GM20431 (cell line): ENCODE measurements around the gene KRT36.

ENCODE experiments used
- in situ Hi-C: fragments of 300-500 bp; cut with MseI, MboI; formaldehyde crosslinking; loops from one replicate; pipeline ENCODE4 v1.15.0; 2020; ENCODE audit warnings: low sequenced_read_pairs; ENCODE audit not compliant: unreplicated experiment

Gene KRT36

DNA sequence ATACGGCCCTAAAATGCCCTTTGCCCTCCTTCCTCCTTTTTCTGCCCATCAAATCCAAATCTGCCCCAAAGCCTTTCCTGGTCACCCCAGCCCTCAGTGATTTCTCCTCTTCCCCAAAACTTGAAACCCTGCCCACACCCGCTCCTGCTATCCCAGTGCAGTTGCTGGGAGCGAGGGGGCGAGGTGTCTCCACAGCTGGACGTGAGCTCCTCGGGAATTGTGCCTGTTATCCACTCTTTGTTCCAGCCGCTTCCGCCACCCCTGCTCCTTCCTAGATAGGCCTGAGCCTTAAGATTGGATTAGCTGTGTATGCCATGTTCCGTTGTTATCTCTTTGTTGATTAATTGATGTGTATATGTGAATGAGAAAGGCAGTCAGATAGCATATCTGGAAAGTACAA lies 6.2 kb downstream of the KRT36 start:
- in situ Hi-C loops = no loop called here

DNA sequence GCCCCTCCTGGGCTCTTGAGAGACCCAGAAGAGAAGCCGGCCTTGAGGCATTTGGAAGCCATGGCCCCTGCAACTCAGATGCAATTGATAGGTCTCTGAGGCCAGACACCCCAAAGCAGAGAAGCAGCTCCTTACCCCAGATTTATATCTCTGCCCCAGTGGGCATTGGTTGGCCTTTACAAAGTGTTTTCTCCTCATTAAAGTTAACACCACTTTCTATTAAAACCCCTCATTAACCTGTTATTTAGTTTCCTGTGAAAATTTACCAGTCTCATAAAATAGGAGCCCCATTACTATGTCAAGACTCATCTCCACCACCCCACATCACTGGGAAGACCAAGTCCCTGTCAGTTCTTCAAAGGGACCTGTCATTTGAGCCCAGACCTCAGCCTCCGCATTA lies 8.7 kb downstream of the KRT36 start, which contains the start of gene KRT35:
Gene KRT35, minus strand, starts transcription at position 116 of the 400 bp plus-strand sequence. Its CDS starts 54 bp downstream, at position 62.
- in situ Hi-C loops = no loop called here

DNA sequence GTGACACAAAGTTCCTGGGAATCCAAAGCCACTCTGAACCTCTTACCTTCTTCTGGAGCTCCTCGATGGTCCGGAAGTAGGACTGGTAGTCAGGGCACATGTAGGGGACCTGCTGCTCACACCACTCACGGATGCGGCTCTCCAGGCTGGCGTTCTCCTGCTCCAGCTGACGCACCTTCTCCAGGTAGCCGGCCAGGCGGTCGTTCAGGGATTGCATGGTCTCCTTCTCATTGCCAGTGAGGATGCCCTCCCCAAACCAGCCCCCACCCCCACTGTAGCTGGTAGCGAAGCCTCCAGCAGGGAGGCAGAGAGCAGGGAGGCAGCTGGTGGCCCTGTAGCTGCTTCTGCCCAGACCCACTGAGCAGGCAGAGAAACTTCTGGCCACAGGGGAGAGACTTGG lies 9.1 kb downstream of the KRT36 start:
- in situ Hi-C loops = no loop called here

DNA sequence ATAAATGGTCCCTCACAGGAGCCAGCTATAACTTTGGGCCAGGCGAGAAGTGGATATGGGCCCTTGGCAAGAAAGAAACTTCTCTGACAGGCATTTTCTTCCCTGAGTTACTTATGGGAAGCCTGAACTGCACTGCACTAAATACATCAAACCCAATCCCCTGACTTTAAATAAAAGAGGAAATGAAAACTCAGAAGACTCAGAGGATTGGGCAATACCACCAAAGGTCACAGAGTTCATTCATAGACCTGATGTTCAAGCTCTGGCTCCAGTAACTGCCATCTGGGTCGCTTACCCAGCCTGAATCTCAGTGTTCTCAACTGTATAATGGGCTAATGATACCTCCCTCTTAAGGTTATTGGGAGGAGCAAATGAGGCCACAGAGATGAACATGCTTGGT lies 9.6 kb downstream of the KRT36 start:
- in situ Hi-C loops = no loop called here

DNA sequence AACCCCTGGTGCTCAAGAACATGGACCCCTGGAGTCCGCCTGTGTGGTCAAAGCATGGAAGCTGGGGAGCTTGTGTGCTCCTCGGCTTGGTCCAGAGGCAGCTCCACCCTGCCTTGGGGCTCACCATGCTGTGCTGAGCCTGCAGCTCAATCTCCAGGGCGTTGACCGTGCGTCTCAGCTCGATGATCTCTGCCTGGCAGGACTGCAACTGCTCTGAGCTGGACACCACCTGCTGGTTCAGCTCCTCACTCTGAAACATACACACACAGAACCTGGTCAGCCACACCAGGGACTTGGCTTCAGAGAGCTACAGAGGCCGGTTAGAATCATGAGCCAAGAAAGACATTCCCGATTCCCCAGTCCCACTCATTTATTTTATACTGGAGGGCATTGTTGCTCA lies 11.5 kb downstream of the KRT36 start:
- in situ Hi-C loops = no loop called here

DNA sequence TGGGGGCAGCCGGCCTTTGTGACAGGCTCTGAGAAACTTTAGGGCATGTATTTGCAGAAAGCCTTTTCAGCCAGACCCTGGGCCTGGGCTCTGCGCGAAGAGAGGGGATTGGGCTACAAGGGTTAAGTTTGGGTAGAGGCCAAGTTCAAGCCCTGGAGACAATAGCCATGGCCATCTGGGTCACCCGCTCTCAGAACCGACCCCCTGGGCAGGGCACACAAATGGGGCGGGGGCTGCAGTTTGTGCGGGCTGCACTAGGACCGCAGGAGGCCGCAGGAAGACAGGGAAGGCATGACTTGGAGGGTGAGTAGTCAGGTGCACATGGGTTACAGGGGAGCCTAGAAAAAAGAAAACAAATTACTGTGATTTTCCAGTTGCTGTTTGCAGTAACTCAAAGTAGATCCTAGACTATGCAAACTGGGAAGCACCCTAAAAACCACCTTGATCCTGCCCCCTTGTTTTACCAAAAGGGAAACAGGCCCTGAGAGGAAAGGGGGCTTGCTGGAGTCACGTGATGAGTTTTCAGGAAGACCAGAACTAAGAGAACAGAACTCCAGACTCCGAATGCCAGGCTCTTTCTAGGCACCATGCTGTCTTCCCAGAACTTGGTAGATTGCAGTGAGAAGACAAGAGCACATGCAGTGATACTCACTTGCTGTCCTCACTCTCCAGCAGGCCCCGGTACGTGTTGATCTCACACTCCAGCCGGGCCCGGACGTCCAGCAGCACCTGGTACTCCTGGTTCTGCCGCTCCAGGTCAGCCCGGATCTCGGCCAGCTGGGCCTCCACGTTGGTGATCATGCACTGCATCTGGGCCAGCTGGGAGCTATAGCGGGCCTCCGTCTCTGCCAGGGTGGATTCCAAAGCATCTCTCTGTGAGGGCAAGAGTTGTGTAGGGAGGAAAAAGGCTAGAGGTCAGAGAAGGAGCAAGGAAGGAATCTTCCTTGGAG lies 12.6 kb downstream of the KRT36 start:
- in situ Hi-C loops = no loop called here

DNA sequence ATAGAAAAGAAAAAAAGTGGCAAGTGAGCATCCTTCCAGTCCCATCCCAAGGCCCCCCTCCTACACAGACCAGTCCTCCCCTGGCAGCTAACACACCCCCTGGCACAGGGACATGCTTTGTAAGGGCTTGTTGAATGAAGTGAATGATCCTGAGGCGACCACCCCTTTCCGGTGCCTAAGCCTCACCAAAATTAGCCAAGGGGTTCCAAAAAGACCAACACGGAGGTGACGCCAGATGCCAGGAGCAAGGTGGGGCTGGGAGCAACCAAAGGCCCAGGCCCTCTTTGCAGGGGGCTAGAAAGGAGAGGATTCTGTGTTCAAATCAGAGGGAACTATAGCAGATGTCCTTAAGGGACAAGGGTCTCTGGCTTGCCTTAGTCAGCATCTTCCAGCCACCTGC lies 14.3 kb downstream of the KRT36 start:
- in situ Hi-C loops = no loop called here

DNA sequence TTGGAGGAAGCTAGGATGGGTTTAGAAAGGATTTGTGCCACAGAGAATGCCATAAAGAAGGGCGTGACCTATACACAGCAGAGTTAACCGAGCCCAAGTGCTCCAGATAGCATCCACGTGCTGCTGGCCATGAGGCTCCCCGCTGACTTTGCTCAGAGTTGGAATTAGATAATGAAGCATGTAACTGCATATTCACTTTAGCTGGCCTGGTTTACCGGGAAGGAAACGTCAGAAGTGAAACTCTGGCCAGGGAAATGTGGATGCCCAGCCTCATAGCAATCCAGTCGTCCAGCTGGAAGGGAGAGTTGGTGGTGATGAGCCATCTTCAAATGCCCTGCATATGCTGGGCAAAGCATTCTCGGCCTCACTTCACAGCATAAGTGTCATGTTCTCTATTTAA lies 14.8 kb downstream of the KRT36 start:
- in situ Hi-C loops = no loop called here

DNA sequence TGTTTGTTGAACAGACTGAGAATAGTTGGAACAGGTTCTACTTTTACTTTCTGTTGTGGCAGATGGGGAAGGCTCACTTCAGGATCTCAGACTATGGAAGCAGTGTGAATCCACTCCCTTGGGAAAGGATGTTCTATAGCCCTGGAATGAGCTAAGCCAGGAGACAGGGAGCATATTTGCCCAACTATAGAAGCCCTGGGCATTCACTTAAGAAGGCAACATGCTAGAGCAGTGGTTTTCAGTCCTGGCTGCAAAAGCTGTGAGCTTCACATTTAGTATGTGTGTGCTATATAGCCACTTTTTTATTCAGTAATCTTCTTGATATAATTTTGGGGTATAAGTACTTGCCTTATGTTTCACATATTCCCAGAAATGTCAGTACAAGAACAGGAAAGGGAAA lies 21.4 kb downstream of the KRT36 start:
- in situ Hi-C loops = no loop called here

DNA sequence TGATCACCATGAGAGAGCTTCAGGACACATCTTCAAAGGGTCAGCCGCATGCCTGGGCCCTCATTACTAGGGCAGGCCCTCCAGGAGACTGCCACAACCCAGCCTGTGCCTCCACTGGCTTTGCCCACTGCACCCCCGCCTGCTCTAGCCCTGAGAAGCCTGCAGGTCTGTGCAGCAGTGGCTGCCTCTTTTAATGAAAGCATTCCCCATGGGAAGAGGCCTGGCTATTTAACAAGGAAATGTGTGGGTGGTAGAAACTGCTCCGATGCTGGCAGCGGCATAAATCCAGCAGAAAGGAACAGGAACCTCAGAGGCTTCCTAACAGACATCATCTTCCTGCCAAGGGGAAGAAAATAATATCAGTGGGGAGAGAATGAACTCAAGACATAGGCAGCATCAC lies 22.1 kb downstream of the KRT36 start:
- in situ Hi-C loops = no loop called here

DNA sequence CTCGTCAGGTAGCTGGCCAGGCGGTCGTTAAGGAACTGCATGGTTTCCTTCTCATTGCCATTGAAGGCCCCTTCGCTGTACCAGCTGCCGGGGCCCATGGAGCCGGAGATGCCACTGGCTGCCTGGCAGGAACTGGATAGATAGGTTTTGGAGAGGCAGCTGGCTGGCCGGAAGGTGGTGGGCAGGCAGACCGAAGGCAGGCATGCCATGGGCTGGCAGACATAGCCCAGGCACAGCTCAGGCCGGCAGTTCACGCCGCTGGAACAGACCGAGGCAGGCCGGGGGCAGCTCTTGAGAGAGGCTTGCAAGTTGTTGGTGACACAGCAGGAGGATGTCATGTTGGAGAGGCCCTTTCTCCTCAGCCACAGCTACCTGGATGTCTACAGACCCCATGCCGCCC lies 22.7 kb downstream of the KRT36 start, which contains the start of gene KRT32:
Gene KRT32, minus strand, starts transcription at position 399 of the 400 bp plus-strand sequence. Its CDS starts 61 bp downstream, at position 338.
- in situ Hi-C loops = no loop called here

DNA sequence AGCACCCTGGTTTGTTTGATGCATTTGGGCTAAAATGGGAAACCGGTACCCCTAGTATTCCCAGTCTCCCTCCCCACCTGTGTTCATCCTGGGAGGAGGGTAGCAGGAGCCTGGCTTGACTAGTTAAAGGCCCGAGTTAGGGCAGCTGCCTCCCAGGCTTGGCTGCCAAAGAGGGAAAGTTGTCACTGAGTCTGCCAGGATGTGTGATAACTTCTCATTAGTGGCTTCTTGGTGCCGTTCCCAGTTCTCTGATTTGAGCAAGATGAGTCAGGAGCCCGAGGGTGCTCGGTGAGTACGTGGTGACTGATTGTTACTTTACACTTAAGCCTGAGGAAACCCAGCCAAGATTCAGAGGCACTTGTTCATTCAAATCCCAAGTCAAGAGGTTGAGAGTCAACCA lies 25.0 kb downstream of the KRT36 start:
- in situ Hi-C loops = no loop called here

DNA sequence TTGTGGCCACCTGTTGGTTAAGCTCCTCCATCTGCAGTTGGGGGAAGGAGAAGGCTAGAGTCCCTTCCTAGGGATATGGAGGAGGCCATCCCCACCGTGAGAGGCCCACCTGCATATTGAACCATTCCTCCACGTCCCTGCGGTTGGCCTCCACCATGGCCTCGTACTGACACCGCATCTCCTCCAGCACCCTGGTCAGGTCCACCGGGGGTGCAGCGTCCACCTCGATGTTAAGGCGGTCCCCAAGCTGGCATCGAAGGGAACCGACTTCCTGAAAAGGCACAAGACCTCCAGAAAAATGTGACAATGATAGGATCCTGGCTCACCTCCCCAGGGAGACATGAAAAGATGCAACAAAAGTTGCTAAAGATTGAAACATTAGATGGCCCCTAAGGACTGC lies 25.5 kb downstream of the KRT36 start:
- in situ Hi-C loops = no loop called here

DNA sequence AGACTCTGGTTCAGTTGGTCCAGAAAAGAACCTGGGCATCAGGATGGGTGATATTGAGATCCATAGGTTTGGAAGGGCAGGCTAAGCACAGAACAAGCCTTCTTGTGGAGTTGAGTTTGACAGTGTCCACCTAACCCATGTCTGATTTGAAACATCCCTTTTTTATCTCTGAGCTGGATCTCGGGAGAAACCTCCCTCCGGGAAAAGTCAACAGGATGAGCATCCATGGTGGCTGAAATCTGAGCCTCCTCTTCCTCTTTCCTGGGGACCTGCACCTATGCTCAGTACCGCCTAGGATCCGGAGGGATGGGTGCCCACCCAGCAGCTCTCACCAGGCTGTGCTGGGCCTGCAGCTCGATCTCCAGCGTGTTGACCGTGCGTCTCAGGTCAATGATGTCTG lies 26.0 kb downstream of the KRT36 start:
- in situ Hi-C loops = no loop called here

DNA sequence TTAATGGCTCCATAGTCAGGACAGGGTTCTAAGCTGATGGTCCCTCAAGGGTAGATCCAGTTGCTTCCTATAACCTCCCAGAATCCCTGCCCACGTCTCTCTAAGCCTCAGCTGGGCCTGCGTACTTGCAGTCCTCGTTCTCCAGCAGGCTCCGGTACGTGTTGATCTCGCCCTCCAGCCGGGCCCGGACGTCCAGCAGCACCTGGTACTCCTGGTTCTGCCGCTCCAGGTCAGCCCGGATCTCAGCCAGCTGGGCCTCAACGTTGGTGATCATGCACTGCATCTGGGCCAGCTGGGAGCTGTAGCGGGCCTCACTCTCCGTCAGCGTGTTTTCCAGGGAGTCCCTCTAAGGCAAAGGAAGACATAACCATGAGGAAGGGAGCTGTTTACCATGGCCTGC lies 27.0 kb downstream of the KRT36 start:
- in situ Hi-C loops = no loop called here

DNA sequence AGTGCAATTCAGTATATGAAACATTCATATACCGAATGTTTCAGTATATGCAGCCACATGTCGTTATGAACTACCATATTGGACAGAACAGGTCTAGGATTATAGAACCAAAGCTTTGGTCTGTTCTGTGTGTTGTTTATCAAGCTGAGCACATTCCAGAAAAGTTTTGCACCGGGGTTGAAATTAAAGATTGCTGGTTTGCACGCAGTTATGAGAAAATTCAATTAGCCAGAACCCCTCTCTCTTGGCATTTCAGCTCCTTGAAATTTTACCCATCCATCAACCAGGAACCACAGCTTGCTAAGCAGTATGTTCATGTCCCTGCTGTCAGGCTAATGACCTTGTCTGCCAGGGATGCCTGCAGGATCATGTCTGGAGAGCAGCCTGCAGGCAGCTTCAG lies 32.0 kb downstream of the KRT36 start:
- in situ Hi-C loops = no loop called here

DNA sequence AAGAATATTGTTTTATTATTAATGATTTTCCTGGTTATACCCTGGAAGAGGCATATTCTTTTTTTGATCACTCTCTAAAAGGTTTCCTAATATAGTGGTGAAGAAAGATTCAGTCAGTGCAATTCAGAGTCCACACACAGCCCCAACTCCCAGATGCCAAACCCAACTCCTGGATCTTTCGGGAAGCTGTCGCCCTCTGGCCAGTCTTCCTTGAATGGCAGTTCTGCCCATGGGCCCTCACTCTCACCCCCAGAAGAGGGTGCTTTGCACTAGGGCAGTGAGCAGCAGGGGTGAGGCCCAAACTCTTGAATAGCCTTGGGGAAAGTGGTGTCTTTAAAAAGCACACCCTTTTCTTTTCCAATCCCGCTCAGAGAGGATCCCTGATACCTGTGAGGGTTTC lies 33.5 kb downstream of the KRT36 start:
- in situ Hi-C loops = no loop called here

DNA sequence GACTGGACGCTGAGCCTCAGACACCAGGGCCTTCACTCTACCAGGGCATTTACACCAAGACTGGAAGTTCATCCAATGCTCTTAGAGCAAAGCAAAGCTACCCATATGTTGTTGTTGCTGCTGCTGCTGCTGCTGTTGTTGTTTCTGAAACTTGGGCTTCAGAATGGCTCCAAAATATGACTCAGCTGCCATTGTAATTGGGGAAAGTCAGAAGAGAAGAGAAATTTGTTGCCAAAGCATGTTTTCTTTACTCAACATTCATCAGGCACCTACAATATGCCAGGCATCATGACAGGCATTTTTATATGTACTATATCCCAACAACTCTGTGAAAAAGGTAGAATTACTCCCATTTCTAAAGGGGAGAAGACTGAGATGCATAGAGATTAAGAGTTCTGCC lies 34.5 kb downstream of the KRT36 start:
- in situ Hi-C loops = no loop called here

DNA sequence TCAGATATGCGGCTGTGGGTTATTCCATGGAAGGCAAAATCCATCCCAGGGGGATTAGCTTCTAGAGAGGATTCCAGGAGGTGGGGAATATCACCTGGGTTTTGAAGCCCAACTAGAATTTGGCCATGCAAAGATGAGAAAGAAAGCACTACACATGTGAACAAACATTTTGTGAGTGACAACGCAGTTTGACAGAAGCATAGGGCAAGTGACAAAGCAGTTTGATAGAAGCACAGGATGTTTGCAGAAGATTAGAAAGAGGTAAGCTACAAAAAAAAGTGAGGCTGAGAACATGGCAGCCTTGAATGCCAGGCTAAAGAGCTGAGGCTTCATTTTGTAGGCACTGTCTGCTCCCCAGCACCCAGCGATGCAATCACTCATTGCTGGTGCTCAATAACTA lies 36.6 kb downstream of the KRT36 start:
- in situ Hi-C loops = no loop called here

DNA sequence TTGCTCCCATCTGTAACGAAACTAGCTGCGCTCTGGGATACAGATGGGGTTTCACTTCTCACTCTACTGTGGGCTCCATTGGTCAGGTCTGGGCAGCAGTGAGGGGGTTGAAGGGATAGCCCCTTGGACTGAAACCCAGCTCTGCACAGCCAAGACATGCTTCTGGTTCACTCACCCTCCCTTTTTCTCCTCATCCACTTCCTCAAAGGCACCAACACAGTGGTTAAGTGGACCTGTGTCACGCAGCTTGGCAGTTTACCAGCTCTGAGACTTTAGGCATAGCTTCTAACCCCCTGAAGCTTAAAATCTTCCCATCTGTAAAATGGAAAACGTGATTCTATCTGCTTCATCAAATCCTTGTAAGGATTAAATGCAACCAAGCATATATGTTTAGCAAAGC lies 37.4 kb downstream of the KRT36 start:
- in situ Hi-C loops = no loop called here

DNA sequence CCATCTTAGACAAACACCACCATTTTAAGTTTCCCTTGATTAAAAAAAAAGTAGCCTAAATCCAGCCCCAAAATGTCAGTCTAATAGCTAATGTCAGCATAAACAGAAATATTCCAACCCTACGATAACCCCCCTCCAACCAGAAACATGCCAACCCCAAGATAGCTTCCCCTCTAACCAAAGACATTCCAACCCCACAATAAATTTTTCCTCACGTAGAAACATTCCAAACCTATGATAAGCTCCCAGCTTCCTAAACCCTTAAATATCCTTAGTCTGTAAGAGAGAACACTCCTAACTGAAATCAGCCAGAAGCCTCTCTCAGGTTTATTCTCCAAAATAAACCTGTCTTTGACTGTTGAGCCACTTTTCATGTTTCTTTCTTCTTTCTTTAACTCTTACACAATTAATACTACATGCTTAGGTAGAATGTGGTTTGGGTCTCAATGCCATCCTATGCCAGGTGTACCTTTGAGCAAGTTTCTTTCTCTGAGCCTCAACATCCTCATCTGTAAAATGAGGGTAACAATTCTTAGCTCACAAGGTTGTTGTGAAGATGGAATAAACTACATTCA lies 38.5 kb downstream of the KRT36 start:
- in situ Hi-C loops = no loop called here

DNA sequence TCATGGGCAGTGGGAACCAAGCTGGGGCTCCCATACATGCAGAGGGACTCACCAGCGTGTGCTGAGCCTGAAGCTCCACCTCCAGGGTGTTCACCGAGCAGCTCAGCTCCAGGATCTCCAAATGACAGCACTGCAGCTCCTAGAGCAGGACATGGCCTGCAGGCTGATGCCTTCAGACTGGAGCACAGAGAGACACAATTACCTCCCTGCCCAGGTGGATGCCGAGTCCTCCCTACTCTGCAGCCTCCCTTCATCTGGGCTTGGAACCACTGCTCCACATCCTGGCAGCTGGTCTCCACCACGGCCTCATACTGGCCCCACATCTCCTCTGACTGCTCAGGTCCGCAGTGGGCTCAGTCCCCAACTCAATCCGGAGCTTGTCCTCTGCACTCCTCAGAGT lies 40.7 kb downstream of the KRT36 start:
- in situ Hi-C loops = no loop called here
